IMR-90 (cell line): ENCODE results near the gene PSD2.

Experiments
- BHLHE40 ChIP-seq: fragments of 150-350 bp; IDR thresholded peaks from 2 replicates; pipeline ENCODE4 v1.6.1; 2016; ENCODE audit warnings: mild to moderate bottlenecking, low read depth, low read length
- FOS ChIP-seq: fragments of 150-350 bp; IDR thresholded peaks from 2 replicates; pipeline ENCODE4 v1.6.1; 2016; ENCODE audit warnings: low read depth, low read length
- POLR2A ChIP-seq: IDR thresholded peaks from 2 replicates; pipeline ENCODE4 v1.6.1; 2012; ENCODE audit warnings: mild to moderate bottlenecking, low read depth, low read length
- RAD21 ChIP-seq: IDR thresholded peaks from 2 replicates; pipeline ENCODE4 v1.6.1; 2012; ENCODE audit warnings: low read length, improper control_type of control experiment
- RFX5 ChIP-seq: IDR thresholded peaks from 2 replicates; pipeline ENCODE4 v1.8.0; 2012; ENCODE audit warnings: low read depth, mild to moderate bottlenecking, low read length, moderate library complexity
- SMC3 ChIP-seq: fragments of 150-350 bp; IDR thresholded peaks from 2 replicates; pipeline ENCODE4 v1.6.1; 2016; ENCODE audit warnings: low read depth, mild to moderate bottlenecking, antibody characterized with exemption, low read length, moderate library complexity
- TF ChIP-seq, protein P1 (sequence below): conservative IDR thresholded peaks from 2 replicates; pipeline ENCODE4 v1.5.1; 2012; ENCODE audit warnings: mild to moderate bottlenecking, low read depth, low read length, improper control_type of control experiment
- TF ChIP-seq, protein P2 (sequence below): fragments of 150-350 bp; IDR thresholded peaks from 2 replicates; pipeline ENCODE4 v1.6.1; 2017; ENCODE audit warnings: mild to moderate bottlenecking, antibody characterized with exemption, low read length, low read depth

DNA sequence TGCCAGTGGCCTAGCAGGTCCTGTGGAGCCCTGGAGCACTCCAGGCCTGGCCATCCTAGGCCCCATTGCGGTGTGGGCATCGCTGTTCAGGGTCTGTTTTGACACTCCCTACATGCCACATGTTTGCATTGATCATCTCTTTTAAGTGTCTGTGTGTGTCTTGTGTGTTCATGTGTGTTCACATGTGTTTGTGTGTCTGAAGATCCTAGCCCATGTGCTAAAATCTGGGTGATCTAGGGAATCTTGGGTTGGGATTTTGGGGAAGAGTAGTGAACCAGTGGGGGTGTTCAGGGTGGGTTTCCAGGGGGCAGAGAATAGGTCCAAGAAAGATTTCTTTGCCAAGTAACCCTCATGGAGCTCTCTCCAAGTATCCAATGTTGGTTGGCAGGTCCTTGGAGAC is 8.4 kb downstream of the PSD2 start:
- TF ChIP-seq, protein P1, sequence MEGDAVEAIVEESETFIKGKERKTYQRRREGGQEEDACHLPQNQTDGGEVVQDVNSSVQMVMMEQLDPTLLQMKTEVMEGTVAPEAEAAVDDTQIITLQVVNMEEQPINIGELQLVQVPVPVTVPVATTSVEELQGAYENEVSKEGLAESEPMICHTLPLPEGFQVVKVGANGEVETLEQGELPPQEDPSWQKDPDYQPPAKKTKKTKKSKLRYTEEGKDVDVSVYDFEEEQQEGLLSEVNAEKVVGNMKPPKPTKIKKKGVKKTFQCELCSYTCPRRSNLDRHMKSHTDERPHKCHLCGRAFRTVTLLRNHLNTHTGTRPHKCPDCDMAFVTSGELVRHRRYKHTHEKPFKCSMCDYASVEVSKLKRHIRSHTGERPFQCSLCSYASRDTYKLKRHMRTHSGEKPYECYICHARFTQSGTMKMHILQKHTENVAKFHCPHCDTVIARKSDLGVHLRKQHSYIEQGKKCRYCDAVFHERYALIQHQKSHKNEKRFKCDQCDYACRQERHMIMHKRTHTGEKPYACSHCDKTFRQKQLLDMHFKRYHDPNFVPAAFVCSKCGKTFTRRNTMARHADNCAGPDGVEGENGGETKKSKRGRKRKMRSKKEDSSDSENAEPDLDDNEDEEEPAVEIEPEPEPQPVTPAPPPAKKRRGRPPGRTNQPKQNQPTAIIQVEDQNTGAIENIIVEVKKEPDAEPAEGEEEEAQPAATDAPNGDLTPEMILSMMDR, result no peak
- TF ChIP-seq BHLHE40 (no peak), POLR2A (no peak), RAD21 (no peak), SMC3 (no peak), FOS (no peak), RFX5 (no peak)
- TF ChIP-seq, protein P2, sequence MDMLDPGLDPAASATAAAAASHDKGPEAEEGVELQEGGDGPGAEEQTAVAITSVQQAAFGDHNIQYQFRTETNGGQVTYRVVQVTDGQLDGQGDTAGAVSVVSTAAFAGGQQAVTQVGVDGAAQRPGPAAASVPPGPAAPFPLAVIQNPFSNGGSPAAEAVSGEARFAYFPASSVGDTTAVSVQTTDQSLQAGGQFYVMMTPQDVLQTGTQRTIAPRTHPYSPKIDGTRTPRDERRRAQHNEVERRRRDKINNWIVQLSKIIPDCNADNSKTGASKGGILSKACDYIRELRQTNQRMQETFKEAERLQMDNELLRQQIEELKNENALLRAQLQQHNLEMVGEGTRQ, result no peak
